Skin epidermis (tissue), 12 donors: Measurements from ENCODE around the gene TAF11.
A peak's percentile ranks its signal among the peaks of the same experiment; 100 is the strongest.
"Not testable (repeated sequence)": the region's sequence is repeated elsewhere in the genome, so short reads cannot be mapped to it uniquely, and the experiment has no call there.

Experiments
- H3K27ac ChIP-seq, 21 experiments: fragments of 200-600 bp; sonication (generic) in 11 of 21; one replicate each; pipeline ENCODE4 v1.5.0; 2020; ENCODE audit warnings: mild to moderate bottlenecking in 3 of 21, inconsistent platforms in 2 of 21, moderate library complexity in 2 of 21
- H3K4me3 ChIP-seq, 7 experiments: fragments of 200-600 bp; sonication (generic) in 2 of 7; one replicate each; pipeline ENCODE4 v1.5.0; 2020; ENCODE audit warnings: inconsistent platforms in 2 of 7, mild to moderate bottlenecking in 2 of 7, moderate library complexity in 1 of 7

Gene TAF11

DNA sequence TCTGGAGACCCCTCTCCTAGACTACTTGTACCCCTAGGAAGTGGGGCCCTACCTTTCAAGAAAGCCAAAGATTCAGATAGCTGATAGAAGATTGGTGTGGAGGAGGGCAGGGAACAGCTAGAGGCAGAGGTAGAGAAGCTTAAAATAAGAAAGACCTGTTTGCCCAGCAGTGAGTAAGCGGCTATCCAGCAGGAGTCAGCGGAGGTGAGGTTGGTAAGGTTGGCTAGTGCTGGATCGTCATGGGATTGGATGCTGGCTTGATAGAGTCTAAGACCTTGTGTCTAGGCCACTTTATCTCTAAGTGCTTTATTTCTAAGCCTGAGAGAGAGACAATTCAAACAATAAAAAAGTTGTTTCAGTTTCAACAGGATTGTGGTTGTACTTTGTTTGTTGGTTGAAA is 20.4 kb upstream of the TAF11 start:
- Histone ChIP-seq H3K27ac (no peak overlapping the region), H3K4me3 (no peak overlapping the region)

GRCh38 chr6:34906826-34907225 is 19.0 kb upstream of the TAF11 start:
- Histone ChIP-seq H3K27ac (no peak overlapping the region), H3K4me3 (no peak overlapping the region)

GRCh38 chr6:34904990-34905613 is 17.3 kb upstream of the TAF11 start:
- no peak overlapping the region for H3K27ac ChIP-seq
- H3K4me3 ChIP-seq = no peak overlapping the region

- H3K27ac ChIP-seq = no peak overlapping the region
Observed at GRCh38 chr6:34901930-34902329, 14.1 kb upstream of the TAF11 start.

GRCh38 chr6:34900321-34901031 is 12.6 kb upstream of the TAF11 start:
- no peak overlapping the region for H3K4me3 ChIP-seq
- H3K27ac ChIP-seq = no peak overlapping the region

More at GRCh38 chr6:34901930-34902329, 14.1 kb upstream of the TAF11 start:
- H3K4me3 ChIP-seq = no peak overlapping the region

DNA sequence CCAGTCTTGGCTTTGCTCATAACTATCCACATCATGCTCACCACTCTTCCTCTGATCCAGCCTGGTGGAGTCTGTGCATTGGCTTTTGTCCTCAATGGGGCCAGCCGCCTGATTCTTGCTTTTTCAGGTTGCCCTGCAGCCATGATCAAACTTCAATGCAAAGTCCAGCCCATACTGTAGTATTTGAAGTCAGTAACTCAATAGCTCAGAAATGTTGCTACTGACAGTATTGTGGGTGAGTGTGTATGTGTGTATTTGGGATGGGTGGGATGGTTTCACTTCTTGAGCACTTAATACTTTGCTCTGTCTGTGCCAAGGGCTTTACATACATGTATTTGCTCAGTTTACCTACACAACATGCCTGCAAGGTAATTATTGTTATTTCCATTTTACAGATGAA is 11.9 kb upstream of the TAF11 start:
- not testable (repeated sequence) for H3K27ac ChIP-seq

DNA sequence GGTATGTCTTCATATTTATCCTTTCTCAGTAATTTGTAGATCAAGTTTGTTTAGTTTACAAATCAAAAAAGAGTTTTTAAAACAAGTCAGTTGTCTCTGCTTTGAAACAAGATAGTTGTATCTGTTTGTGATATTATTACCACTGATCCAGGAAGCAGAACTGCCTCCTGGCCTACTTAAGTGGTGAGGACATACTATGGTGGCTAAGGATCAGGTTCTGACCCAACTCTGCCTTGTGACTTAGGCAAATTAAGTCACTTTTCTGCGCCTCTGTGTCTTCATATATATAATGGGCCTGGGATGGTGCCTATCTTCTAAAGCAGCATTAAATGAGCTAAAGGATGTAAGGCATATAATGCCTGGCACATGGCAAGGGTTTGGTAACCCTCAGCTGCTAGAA is 9.9 kb upstream of the TAF11 start:
- Histone ChIP-seq H3K27ac (no peak overlapping the region), H3K4me3 (no peak overlapping the region)

More for the DNA sequence above, 11.9 kb upstream of the TAF11 start:
- not testable (repeated sequence) for H3K4me3 ChIP-seq

- no peak overlapping the region for H3K27ac ChIP-seq
- no peak overlapping the region for H3K4me3 ChIP-seq
Observed at GRCh38 chr6:34897130-34897529, 9.3 kb upstream of the TAF11 start.

DNA sequence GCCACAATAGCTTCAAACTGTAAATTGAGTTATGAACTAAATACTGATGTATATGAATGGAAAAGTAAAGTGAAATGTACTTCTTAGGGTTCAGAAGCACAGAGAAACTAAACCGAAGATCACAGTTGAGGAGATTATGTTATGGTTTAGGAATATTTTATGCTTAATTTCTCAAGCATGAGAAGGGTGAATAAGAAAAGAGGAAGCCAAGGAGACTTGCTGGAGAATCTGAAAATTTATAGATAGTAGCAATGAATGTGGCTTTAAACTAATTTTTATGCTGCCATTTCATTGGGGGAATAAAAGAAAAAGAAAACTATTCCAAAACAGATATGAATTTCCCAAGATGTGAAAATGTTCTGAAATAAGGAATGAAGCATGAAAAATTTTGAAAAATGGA is 6.9 kb upstream of the TAF11 start:
- H3K27ac ChIP-seq = no peak overlapping the region
- H3K4me3 ChIP-seq = no peak overlapping the region

DNA sequence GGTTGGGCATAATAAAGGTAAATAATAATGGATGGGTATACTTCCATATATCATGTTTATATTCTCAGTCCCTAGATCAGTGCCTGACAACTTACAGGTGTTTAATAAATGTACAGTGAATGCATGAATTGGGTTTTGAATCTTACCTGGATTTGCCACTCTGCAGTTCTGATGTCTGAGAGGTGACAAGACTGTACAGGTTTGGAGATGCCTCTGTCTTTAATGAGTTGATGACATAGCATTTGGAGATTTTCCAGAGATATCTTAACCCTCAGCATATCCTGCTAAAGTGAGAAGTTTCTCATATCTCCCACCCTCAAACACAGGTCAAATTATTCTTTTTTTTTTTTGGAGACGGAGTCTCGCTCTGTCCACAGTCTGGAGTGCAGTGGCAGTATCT is 3.5 kb upstream of the TAF11 start:
- H3K27ac ChIP-seq = peak overlapping the region in 9 of 21 experiments; percentile 5 to 91 (median 60)
- H3K4me3 ChIP-seq = peak overlapping the region in 3 of 7 experiments; percentile 11 to 98 (median 67)

DNA sequence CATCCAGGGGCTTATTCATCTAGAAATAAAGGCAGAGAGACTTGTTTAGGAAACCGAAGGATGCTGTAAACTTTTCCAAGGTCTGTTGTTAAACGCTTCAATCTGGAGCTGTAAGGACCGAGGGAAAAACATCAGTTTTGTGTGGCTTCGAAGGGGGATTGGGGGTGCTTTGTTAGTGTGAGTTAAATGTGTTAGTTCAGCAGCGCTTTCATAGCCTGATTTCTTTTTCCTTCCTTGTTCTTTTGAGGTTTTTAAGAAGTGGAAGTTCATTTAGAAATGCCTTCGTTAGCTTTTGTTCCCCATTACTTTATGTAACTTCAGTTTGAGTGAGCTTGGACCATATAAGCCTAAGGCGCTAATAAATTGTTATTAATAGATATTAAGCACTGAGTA is 2.7 kb upstream of the TAF11 start:
- Histone ChIP-seq H3K4me3 (peak overlapping the region in 6 of 7 experiments; percentile 67 to 98 (median 94)), H3K27ac (peak overlapping the region in 17 of 21 experiments; percentile 62 to 93 (median 87))

DNA sequence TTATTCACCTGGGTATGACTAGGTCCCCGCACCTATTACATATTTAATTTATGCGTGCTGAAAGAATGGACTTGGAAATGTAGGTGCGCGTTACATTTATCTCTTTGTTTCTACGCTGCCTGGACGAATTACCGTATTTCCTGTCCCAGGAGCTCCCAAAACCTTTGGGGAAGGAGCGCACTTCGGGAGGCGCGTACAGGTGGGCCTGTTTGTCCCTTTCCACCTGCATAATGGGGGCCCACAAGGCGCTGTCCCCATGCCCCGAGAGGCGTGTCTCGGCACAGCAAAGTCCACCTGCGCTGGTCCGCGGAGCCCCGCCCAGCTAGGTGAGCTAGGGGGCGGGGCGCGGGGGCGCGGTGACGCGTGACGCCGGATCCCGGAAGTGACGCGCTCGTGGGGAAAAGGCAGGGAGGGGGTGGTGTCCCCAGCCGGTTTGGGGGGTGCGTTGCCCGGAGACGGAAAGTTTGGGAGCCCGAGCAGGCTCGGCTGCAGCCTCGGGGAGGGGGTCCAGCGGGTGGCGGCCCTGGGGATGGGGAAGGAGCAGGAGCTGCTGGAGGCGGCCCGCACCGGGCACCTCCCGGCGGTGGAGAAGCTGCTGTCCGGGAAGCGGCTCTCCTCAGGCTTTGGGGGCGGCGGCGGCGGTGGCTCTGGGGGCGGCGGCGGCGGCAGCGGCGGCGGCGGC is 1.2 kb upstream of the TAF11 start, which contains the start of gene ANKS1A:
TSS of gene ANKS1A (plus strand) at position 382 of the 682 bp plus-strand sequence. CDS start at position 530, 148 bp downstream.
- peak within 1 kb of the TSS; percentile 63 to 93 (median 87) for H3K27ac ChIP-seq

GRCh38 chr6:34888514-34888856 is 643 bp upstream of the TAF11 start:
- peak overlapping the region; percentile 63 to 93 (median 87) for H3K27ac ChIP-seq
- peak overlapping the region; percentile 67 to 98 (median 93) for H3K4me3 ChIP-seq

More for the DNA sequence above, 1.2 kb upstream of the TAF11 start, which contains the start of gene ANKS1A:
- H3K4me3 ChIP-seq = peak within 1 kb of the TSS; percentile 67 to 98 (median 93)

GRCh38 chr6:34885837-34886236 is 2.0 kb downstream of the TAF11 start:
- H3K27ac ChIP-seq, H3K4me3 ChIP-seq: not testable (repeated sequence)

DNA sequence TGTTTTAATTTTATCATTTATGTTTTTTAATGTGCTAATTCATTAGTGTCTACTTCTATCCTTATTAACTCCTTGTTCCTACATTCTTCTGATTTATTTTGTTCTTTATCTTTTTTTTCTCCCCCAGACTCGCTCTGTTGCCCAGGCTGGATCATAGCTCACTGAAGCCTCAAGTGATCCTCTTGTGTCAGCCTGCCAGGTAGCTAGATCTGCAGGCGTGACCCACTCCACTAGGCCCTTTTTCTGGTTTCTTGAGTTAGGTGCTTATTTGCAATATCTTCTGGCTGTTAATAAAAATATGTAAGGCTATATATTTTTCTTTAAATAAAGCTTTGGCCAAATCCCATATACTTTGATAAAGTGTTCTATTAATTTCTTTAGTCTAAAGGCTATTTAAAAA is 2.8 kb downstream of the TAF11 start:
- Histone ChIP-seq H3K4me3 (no peak overlapping the region), H3K27ac (no peak overlapping the region)

- not testable (repeated sequence) for H3K27ac ChIP-seq, H3K4me3 ChIP-seq
Observed at GRCh38 chr6:34884073-34884472, 3.8 kb downstream of the TAF11 start.

GRCh38 chr6:34877869-34878485 is 9.9 kb downstream of the TAF11 start:
- Histone ChIP-seq H3K4me3 (no peak overlapping the region), H3K27ac (no peak overlapping the region)

DNA sequence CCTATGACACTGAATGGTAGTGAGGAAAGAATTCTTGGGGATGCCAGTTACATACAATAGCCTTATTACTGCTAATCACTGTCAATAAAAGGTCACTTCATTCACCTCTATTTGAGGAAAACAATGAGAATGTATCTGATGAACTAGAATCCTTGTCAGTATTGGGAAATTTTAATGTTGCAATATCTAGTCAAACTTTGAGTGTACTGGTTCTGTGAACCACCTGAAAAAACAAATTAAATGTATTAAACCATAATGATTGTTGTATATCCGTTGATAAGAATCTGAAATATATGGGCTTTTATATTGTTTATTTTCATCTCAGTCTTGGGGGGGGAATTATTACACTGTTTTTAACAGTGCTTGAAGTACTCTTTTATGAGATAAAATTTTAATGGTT is 10.6 kb downstream of the TAF11 start:
- Histone ChIP-seq H3K27ac (no peak overlapping the region), H3K4me3 (no peak overlapping the region)

DNA sequence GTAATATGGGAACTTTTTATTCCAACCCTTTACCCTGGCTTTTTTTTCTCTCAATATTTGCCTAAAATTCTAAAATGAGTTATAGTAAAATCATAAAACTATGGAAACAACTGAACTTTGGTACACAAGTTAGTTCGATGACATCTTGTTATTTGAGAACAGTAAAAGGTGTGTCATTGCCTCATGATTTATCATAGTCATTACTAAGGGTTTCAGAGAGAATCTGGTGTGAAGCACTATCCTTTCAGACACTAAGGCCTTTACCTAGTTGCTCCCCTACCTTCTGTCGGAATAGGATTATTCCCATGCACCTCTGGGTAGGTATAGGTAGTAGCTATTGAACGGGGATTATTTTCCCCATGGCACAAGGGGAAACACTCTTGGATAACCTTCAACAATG is 11.4 kb downstream of the TAF11 start:
- no peak overlapping the region for H3K27ac ChIP-seq

More for the DNA sequence above, 11.4 kb downstream of the TAF11 start:
- H3K4me3 ChIP-seq = no peak overlapping the region
